Subcutaneous abdominal adipose tissue (tissue), 5 donors: Measurements from ENCODE around the gene CD68.

Experiments
- H3K27ac ChIP-seq: one replicate; pipeline ENCODE4 v1.7.0; 2013; ENCODE audit warnings: low read depth, mild to moderate bottlenecking, inconsistent platforms, low read length, moderate library complexity
- H3K27me3 ChIP-seq, 5 donors: one replicate each; pipeline ENCODE4 v1.7.0; 2013; ENCODE audit warnings: low read length in 5 of 5, inconsistent platforms in 1 of 5; ENCODE audit not compliant: control insufficient read depth in 5 of 5, insufficient read depth in 4 of 5
- H3K36me3 ChIP-seq, 5 donors: one replicate each; pipeline ENCODE4 v1.7.0; 2013; ENCODE audit warnings: low read length in 5 of 5; ENCODE audit not compliant: control insufficient read depth in 5 of 5, insufficient read depth in 5 of 5
- H3K4me1 ChIP-seq, 5 donors: one replicate each; pipeline ENCODE4 v1.7.0; 2013; ENCODE audit warnings: low read length in 5 of 5, mild to moderate bottlenecking in 3 of 5, moderate library complexity in 1 of 5; ENCODE audit not compliant: control insufficient read depth in 5 of 5, insufficient read depth in 5 of 5
- H3K4me3 ChIP-seq, 5 donors: one replicate each; pipeline ENCODE4 v1.7.0; 2013; ENCODE audit warnings: low read length in 5 of 5, low read depth in 1 of 5
- H3K9ac ChIP-seq, 5 donors: one replicate each; pipeline ENCODE4 v1.7.0; 2013; ENCODE audit warnings: low read length in 5 of 5, mild to moderate bottlenecking in 4 of 5, moderate library complexity in 3 of 5
- H3K9me3 ChIP-seq, 5 donors: one replicate each; pipeline ENCODE4 v1.7.0; 2013; ENCODE audit warnings: low read length in 5 of 5; ENCODE audit not compliant: control insufficient read depth in 5 of 5
- donor health status: healthy.
- donor health status: healthy.
- donor health status: healthy.
- donor health status: healthy.
- donor health status: healthy.

Gene CD68

GRCh38 chr17:7572588-7573323, 6.7 kb upstream of the CD68 start:
- H3K4me1 ChIP-seq: peaks cover 12 to 48% (median 39%) of the 10 kb centered on the region in 5 donors
- peaks cover 22 to 70% (median 61%) of the 10 kb centered on the region in 5 donors for H3K36me3 ChIP-seq
- H3K9ac ChIP-seq: peak overlapping the region; percentile 77 to 98 (median 98)

GRCh38 chr17:7573324-7574080, 5.9 kb upstream of the CD68 start:
- Histone ChIP-seq H3K36me3 (peaks cover 26 to 73% (median 67%) of the 10 kb centered on the region in 5 donors), H3K9ac (peak overlapping the region; percentile 77 to 98 (median 98)), H3K27me3 (no peaks in the 10 kb centered on the region), H3K4me3 (peak overlapping the region; percentile 84 to 99 (median 98)), H3K27ac (peak overlapping the region; percentile 98), H3K9me3 (no peaks in the 10 kb centered on the region), H3K4me1 (peaks cover 12 to 55% (median 42%) of the 10 kb centered on the region in 5 donors)

More at GRCh38 chr17:7572588-7573323, 6.7 kb upstream of the CD68 start:
- H3K27ac ChIP-seq: peak overlapping the region; percentile 98
- no peaks in the 10 kb centered on the region for H3K27me3 ChIP-seq
- H3K9me3 ChIP-seq: no peaks in the 10 kb centered on the region
- H3K4me3 ChIP-seq: peak overlapping the region; percentile 52 to 99 (median 98)

DNA sequence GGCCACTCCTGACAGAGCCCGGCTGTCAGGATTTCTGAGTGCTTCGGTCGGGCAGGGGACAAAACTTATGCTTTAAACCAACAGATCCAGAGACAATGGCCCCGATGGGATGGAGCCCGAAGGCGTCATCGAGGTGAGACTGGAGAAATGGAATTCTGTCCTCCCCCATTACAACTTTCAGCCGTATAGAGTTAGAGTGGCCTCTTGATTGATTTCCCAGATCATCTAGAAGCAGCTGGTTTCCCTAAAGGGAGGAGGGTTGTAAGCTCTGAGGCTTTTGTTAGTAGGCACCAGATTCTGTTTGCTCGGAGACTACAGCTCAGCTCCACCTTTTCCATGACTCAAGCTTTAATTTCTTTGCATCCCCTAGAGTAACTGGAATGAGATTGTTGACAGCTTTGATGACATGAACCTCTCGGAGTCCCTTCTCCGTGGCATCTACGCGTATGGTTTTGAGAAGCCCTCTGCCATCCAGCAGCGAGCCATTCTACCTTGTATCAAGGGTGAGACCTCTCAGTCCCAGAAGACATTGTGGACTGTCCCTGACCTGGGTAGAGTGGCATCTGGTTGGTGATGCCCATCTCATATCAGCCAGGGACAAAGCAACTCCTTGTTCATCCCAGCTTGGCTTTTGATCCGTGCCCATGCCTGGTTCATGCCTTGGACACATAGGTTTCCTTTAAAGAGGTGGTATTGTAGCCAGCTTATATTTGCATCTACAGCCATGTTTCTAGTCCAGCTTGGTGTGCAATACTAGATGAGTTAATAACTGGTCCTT, 5.1 kb upstream of the CD68 start:
- no peaks in the 10 kb centered on the region for H3K9me3 ChIP-seq
- H3K27me3 ChIP-seq: no peaks in the 10 kb centered on the region
- H3K36me3 ChIP-seq: peaks cover 25 to 75% (median 67%) of the 10 kb centered on the region in 5 donors
- H3K4me3 ChIP-seq: peak overlapping the region; percentile 84 to 99 (median 98)
- H3K9ac ChIP-seq: peak overlapping the region; percentile 19 to 87 (median 73)
- peak overlapping the region; percentile 98 for H3K27ac ChIP-seq
- peaks cover 18 to 64% (median 51%) of the 10 kb centered on the region in 5 donors for H3K4me1 ChIP-seq

DNA sequence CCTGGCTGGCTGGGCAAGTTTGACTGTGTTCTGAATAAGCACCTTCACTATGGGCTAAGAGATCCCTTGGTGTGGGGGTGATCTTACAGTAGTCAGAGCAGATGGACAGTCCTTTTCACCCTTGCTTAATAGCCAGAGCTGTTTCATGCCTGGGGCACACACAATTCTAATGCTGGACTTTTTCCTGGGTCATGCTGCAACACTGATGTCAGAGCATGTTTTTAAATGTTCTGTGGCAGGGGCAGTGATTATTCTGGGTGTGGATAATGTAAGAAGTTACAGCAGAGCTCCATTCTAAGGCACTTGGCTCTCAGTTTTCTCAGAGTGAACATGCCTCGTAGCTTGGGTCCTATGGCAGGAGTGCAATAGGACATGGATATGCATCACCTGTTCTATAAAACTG, 4.0 kb upstream of the CD68 start:
- Histone ChIP-seq H3K4me1 (peaks cover 24 to 75% (median 62%) of the 10 kb centered on the region in 5 donors), H3K27me3 (no peaks in the 10 kb centered on the region), H3K4me3 (peak overlapping the region in 3 of 5 donors; percentile 85 to 98 (median 98)), H3K9me3 (no peaks in the 10 kb centered on the region), H3K9ac (peak overlapping the region in 2 of 5 donors; percentile 73 to 84), H3K36me3 (peaks cover 21 to 66% (median 63%) of the 10 kb centered on the region in 5 donors), H3K27ac (peak overlapping the region; percentile 98)

DNA sequence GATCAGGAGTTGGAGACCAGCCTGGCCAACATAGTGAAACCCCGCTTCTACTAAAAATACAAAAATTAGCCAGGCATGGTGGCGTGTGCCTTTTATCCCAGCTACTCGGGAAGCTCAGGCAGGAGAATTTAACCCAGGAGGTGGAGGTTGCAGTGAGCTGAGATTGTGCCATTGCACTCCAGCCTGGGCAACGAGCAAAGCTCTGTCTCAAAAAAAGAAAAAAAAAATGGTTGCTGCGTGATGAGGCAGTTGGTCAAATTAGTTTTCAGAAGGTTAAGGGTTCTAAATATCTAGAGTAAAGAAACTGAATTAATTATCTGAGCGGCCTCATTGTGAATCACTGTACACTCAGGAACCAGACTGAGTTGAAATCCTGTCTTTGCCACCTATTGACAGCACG, 3.5 kb upstream of the CD68 start:
- H3K9ac ChIP-seq: peak overlapping the region in 1 of 5 donors; percentile 12
- peak overlapping the region in 1 of 5 donors; percentile 98 for H3K4me3 ChIP-seq
- H3K27me3 ChIP-seq: no peaks in the 10 kb centered on the region
- peaks cover 28 to 80% (median 67%) of the 10 kb centered on the region in 5 donors for H3K4me1 ChIP-seq
- peak overlapping the region; percentile 98 for H3K27ac ChIP-seq
- peaks cover 21 to 64% (median 61%) of the 10 kb centered on the region in 5 donors for H3K36me3 ChIP-seq
- no peaks in the 10 kb centered on the region for H3K9me3 ChIP-seq

GRCh38 chr17:7576432-7576937, 3.0 kb upstream of the CD68 start:
- Histone ChIP-seq H3K4me3 (peak overlapping the region in 2 of 5 donors; percentile 12 to 98), H3K4me1 (peaks cover 28 to 78% (median 70%) of the 10 kb centered on the region in 5 donors)

DNA sequence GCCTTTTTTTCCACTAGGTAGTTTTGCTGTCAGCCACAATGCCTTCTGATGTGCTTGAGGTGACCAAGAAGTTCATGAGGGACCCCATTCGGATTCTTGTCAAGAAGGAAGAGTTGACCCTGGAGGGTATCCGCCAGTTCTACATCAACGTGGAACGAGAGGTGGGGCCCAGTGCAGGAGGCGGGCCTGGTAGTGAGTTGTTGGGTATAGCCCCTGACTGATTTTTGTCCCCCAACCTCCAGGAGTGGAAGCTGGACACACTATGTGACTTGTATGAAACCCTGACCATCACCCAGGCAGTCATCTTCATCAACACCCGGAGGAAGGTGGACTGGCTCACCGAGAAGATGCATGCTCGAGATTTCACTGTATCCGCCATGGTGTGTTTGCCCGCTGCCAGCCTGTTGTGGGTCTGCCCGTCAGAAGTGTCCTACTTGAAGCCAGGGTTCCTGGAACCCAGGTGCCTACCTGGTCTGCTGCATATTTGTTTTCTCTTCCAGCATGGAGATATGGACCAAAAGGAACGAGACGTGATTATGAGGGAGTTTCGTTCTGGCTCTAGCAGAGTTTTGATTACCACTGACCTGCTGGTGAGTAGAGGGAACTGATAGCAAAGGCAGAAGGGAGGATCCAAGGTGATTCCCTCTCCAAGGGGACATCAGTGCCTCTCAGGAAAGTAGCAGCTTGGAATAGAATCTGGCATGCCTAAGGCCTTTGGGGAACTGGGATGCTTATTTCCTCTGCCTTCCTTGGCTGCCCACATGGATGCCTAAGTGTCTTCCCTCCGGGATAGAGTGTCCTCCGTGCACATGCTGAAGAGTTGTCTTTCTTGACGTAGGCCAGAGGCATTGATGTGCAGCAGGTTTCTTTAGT, 1.9 kb upstream of the CD68 start:
- peak overlapping the region; percentile 98 for H3K27ac ChIP-seq

More at GRCh38 chr17:7576432-7576937, 3.0 kb upstream of the CD68 start:
- Histone ChIP-seq H3K9ac (no peak overlapping the region), H3K36me3 (peaks cover 21 to 61% (median 57%) of the 10 kb centered on the region in 5 donors), H3K9me3 (no peaks in the 10 kb centered on the region), H3K27me3 (no peaks in the 10 kb centered on the region), H3K27ac (peak overlapping the region; percentile 98)

DNA sequence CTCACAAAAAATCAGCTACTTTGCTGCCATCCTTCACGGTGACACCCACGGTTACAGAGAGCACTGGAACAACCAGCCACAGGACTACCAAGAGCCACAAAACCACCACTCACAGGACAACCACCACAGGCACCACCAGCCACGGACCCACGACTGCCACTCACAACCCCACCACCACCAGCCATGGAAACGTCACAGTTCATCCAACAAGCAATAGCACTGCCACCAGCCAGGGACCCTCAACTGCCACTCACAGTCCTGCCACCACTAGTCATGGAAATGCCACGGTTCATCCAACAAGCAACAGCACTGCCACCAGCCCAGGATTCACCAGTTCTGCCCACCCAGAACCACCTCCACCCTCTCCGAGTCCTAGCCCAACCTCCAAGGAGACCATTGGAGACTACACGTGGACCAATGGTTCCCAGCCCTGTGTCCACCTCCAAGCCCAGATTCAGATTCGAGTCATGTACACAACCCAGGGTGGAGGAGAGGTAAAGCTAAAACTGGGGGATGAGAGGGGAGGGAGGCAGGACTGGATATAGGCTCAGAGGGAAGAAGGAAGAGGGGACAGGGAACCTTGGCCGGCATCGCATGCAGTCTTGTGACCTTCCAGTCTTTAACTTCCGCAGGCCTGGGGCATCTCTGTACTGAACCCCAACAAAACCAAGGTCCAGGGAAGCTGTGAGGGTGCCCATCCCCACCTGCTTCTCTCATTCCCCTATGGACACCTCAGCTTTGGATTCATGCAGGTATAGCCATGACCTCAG, 581 bp downstream of the CD68 start:
- H3K27me3 ChIP-seq: no peaks in the 10 kb centered on the region
- H3K9ac ChIP-seq: peak overlapping the region; percentile 60 to 96 (median 83)
- no peaks in the 10 kb centered on the region for H3K9me3 ChIP-seq
- H3K4me3 ChIP-seq: peak overlapping the region; percentile 61 to 96 (median 63)
- H3K27ac ChIP-seq: peak overlapping the region; percentile 98
- peaks cover 18 to 49% (median 43%) of the 10 kb centered on the region in 5 donors for H3K36me3 ChIP-seq
- peaks cover 24 to 86% (median 76%) of the 10 kb centered on the region in 5 donors for H3K4me1 ChIP-seq

More for the DNA sequence above, 1.9 kb upstream of the CD68 start:
- Histone ChIP-seq H3K9me3 (no peaks in the 10 kb centered on the region), H3K36me3 (peaks cover 21 to 61% (median 57%) of the 10 kb centered on the region in 5 donors), H3K4me1 (peaks cover 26 to 79% (median 72%) of the 10 kb centered on the region in 5 donors), H3K27me3 (no peaks in the 10 kb centered on the region), H3K4me3 (peak overlapping the region in 2 of 5 donors; percentile 25 to 96), H3K9ac (no peak overlapping the region)
